PFSK-1 (cell line): ENCODE data around the gene CCT6B.

ENCODE experiments used
- REST ChIP-seq, 2 experiments: IDR thresholded peaks; 2 replicates each; pipeline versions ENCODE4 v1.6.1 to v1.8.0; 2011 to 2012; ENCODE audit warnings: low read depth in 2 of 2, low read length in 2 of 2, control low read depth in 1 of 2, inconsistent platforms in 1 of 2, mild to moderate bottlenecking in 1 of 2, moderate library complexity in 1 of 2; ENCODE audit not compliant: insufficient read depth in 1 of 2
- SIN3A ChIP-seq: IDR thresholded peaks from 2 replicates; pipeline ENCODE4 v1.6.1; 2012; ENCODE audit warnings: mild to moderate bottlenecking, low read length, moderate library complexity, borderline replicate concordance; ENCODE audit not compliant: insufficient read depth

GRCh38 chr17:34988644-34989043, 27.4 kb upstream of the CCT6B start:
- TF ChIP-seq SIN3A (no peak), REST (IDR thresholded peaks at IDR 0.05; ENCODE audit: insufficient read depth in 1 of 2, low read depth in 2 of 2, low read length in 2 of 2) (no peak)
